Mucosa of rectum (tissue), 2 donors: ENCODE data around the gene MRTFA.
"Not testable (repeated sequence)": the region's sequence is repeated elsewhere in the genome, so short reads cannot be mapped to it uniquely, and the experiment has no call there.

Experiments
- H3K27ac ChIP-seq, 2 donors: one replicate each; pipeline ENCODE4 v1.7.0; 2013; ENCODE audit warnings: inconsistent platforms in 2 of 2, low read depth in 2 of 2, low read length in 2 of 2
- H3K27me3 ChIP-seq, 2 donors: one replicate each; pipeline ENCODE4 v1.7.0; 2013; ENCODE audit warnings: low read length in 2 of 2; ENCODE audit not compliant: control insufficient read depth in 2 of 2, insufficient read depth in 2 of 2
- H3K36me3 ChIP-seq, 2 donors: one replicate each; pipeline ENCODE4 v1.7.0; 2013; ENCODE audit warnings: low read length in 2 of 2; ENCODE audit not compliant: control insufficient read depth in 2 of 2, insufficient read depth in 2 of 2
- H3K4me1 ChIP-seq, 2 donors: one replicate each; pipeline ENCODE4 v1.7.0; 2013; ENCODE audit warnings: low read length in 2 of 2, mild to moderate bottlenecking in 1 of 2; ENCODE audit not compliant: control insufficient read depth in 2 of 2, insufficient read depth in 2 of 2
- H3K4me3 ChIP-seq, 2 donors: one replicate each; pipeline ENCODE4 v1.7.0; 2013; ENCODE audit warnings: low read length in 2 of 2
- H3K9ac ChIP-seq, 2 donors: one replicate each; pipeline ENCODE4 v1.7.0; 2013; ENCODE audit warnings: low read length in 2 of 2, low read depth in 1 of 2, mild to moderate bottlenecking in 1 of 2
- H3K9me3 ChIP-seq, 2 donors: one replicate each; pipeline ENCODE4 v1.7.0; 2013; ENCODE audit warnings: low read length in 2 of 2; ENCODE audit not compliant: control insufficient read depth in 2 of 2
- donor health status: healthy.
- donor health status: Normal muscosa, but diverticular disease.

MRTFA gene

GRCh38 chr22:40530391-40530790 lies 106.1 kb downstream of the MRTFA start:
- H3K4me1 ChIP-seq, result peaks cover 24% of the 10 kb centered on the region in 2 donors
- H3K27ac ChIP-seq, H3K36me3 ChIP-seq, H3K27me3 ChIP-seq, H3K9me3 ChIP-seq, H3K4me3 ChIP-seq, H3K9ac ChIP-seq: not testable (repeated sequence)

GRCh38 chr22:40529821-40530220 lies 106.7 kb downstream of the MRTFA start:
- Histone ChIP-seq H3K36me3 (no peaks in the 10 kb centered on the region), H3K4me3 (no peak overlapping the region), H3K4me1 (peaks cover 18 to 21% of the 10 kb centered on the region in 2 donors), H3K27ac (no peak overlapping the region), H3K27me3 (no peaks in the 10 kb centered on the region), H3K9ac (no peak overlapping the region), H3K9me3 (no peaks in the 10 kb centered on the region)

- Histone ChIP-seq H3K27ac (no peak overlapping the region), H3K9ac (no peak overlapping the region), H3K9me3 (no peaks in the 10 kb centered on the region), H3K36me3 (no peaks in the 10 kb centered on the region), H3K27me3 (no peaks in the 10 kb centered on the region), H3K4me3 (no peak overlapping the region), H3K4me1 (peaks cover 6 to 7% of the 10 kb centered on the region in 2 donors)
Measured at GRCh38 chr22:40526960-40527359, 109.6 kb downstream of the MRTFA start.

- H3K9ac ChIP-seq, result no peak overlapping the region
- H3K9me3 ChIP-seq, result no peaks in the 10 kb centered on the region
- H3K27me3 ChIP-seq, result no peaks in the 10 kb centered on the region
- H3K4me1 ChIP-seq, result peaks cover 6 to 7% of the 10 kb centered on the region in 2 donors
- H3K36me3 ChIP-seq, result no peaks in the 10 kb centered on the region
- no peak overlapping the region for H3K4me3 ChIP-seq
- no peak overlapping the region for H3K27ac ChIP-seq
Measured at GRCh38 chr22:40525250-40525884, 111.2 kb downstream of the MRTFA start.

- H3K4me1 ChIP-seq, result peaks cover 6 to 9% of the 10 kb centered on the region in 2 donors
- no peak overlapping the region for H3K9ac ChIP-seq
- no peaks in the 10 kb centered on the region for H3K9me3 ChIP-seq
- H3K27ac ChIP-seq, result no peak overlapping the region
- H3K4me3 ChIP-seq, result no peak overlapping the region
- no peaks in the 10 kb centered on the region for H3K27me3 ChIP-seq
- H3K36me3 ChIP-seq, result no peaks in the 10 kb centered on the region
Measured at GRCh38 chr22:40524392-40525249, 111.9 kb downstream of the MRTFA start.

- Histone ChIP-seq H3K4me1 (peaks cover 11 to 14% of the 10 kb centered on the region in 2 donors), H3K9ac (no peak overlapping the region), H3K9me3 (no peaks in the 10 kb centered on the region)
Measured at GRCh38 chr22:40522141-40522540, 114.4 kb downstream of the MRTFA start.

GRCh38 chr22:40521046-40521445 lies 115.5 kb downstream of the MRTFA start:
- Histone ChIP-seq H3K27ac (no peak overlapping the region), H3K4me3 (no peak overlapping the region), H3K9ac (no peak overlapping the region), H3K4me1 (peaks cover 7 to 9% of the 10 kb centered on the region in 2 donors), H3K36me3 (no peaks in the 10 kb centered on the region), H3K9me3 (no peaks in the 10 kb centered on the region), H3K27me3 (no peaks in the 10 kb centered on the region)

More at GRCh38 chr22:40522141-40522540, 114.4 kb downstream of the MRTFA start:
- H3K27ac ChIP-seq, result no peak overlapping the region
- no peaks in the 10 kb centered on the region for H3K27me3 ChIP-seq
- H3K4me3 ChIP-seq, result no peak overlapping the region
- H3K36me3 ChIP-seq, result no peaks in the 10 kb centered on the region

GRCh38 chr22:40520562-40520961 lies 116.0 kb downstream of the MRTFA start:
- Histone ChIP-seq H3K36me3 (no peaks in the 10 kb centered on the region), H3K27ac (peak overlapping the region in 1 of 2 donors; percentile 77), H3K4me3 (no peak overlapping the region)

GRCh38 chr22:40519948-40520331 lies 116.6 kb downstream of the MRTFA start:
- Histone ChIP-seq H3K4me3 (peak overlapping the region; percentile 11 to 37), H3K27me3 (no peaks in the 10 kb centered on the region), H3K9ac (peak overlapping the region in 1 of 2 donors; percentile 57), H3K36me3 (no peaks in the 10 kb centered on the region), H3K4me1 (peaks cover 7 to 9% of the 10 kb centered on the region in 2 donors), H3K27ac (peak overlapping the region; percentile 77 to 83), H3K9me3 (no peaks in the 10 kb centered on the region)

More at GRCh38 chr22:40520562-40520961, 116.0 kb downstream of the MRTFA start:
- Histone ChIP-seq H3K4me1 (peaks cover 7 to 9% of the 10 kb centered on the region in 2 donors), H3K27me3 (no peaks in the 10 kb centered on the region), H3K9ac (no peak overlapping the region), H3K9me3 (no peaks in the 10 kb centered on the region)

GRCh38 chr22:40519284-40519947 lies 117.1 kb downstream of the MRTFA start:
- Histone ChIP-seq H3K9ac (peak overlapping the region; percentile 52 to 57), H3K4me1 (peaks cover 7 to 9% of the 10 kb centered on the region in 2 donors), H3K27ac (peak overlapping the region; percentile 79 to 83), H3K4me3 (peak overlapping the region; percentile 54 to 65), H3K27me3 (no peaks in the 10 kb centered on the region), H3K9me3 (no peaks in the 10 kb centered on the region), H3K36me3 (no peaks in the 10 kb centered on the region)
